Neural progenitor cell (in vitro differentiated cells): ENCODE measurements around the gene CHRNA5.

Experiments
- CTCF ChIP-seq: fragments of 200-600 bp; sonication (generic); IDR thresholded peaks from 2 replicates; pipeline ENCODE4 v1.5.1; 2017; ENCODE audit warnings: antibody characterized with exemption, mild to moderate bottlenecking
- EZH2 ChIP-seq: fragments of 200-600 bp; sonication (generic); IDR thresholded peaks from 2 replicates; pipeline ENCODE4 v1.6.1; 2017; ENCODE audit warnings: antibody characterized with exemption, mild to moderate bottlenecking, moderate library complexity

- TF ChIP-seq CTCF (no peak), EZH2 (peak; percentile 82)
Observed at GRCh38 chr15:78620527-78621421, 55.5 kb downstream of the CHRNA5 start, which contains the start of gene CHRNA3.
